ENCODE results near the gene FAM136A. TPM values are rescaled to one million over a fixed set of nuclear protein-coding genes. Genes with fewer than 3 reads are reported as not detected.
"Not testable (repeated sequence)": the region's sequence is repeated elsewhere in the genome, so short reads cannot be mapped to it uniquely, and the experiment has no call there.

FAM136A gene
- total RNA-seq, 1 donor from 2014 or later: 119 TPM

GRCh38 chr2:70303186-70303585, 1.3 kb upstream of the FAM136A start:
- Histone ChIP-seq H3K4me1 (peaks cover 5% of the 10 kb centered on the region), H3K36me3 (no peaks in the 10 kb centered on the region), H3K79me2 (ENCODE audit: low read depth) (peaks cover 22% of the 10 kb centered on the region), H3K4me3 (no peak overlapping the region), H3K27me3 (no peaks in the 10 kb centered on the region), H4K20me1 (ENCODE audit: low read depth) (no peaks in the 10 kb centered on the region), H3F3A (ENCODE audit: low read depth) (peaks cover 20% of the 10 kb centered on the region), H2AFZ (replicated peaks) (no peak overlapping the region), H3K9me3 (ENCODE audit: low read depth) (peaks cover 6% of the 10 kb centered on the region), H3K27ac (no peak overlapping the region), H3K9ac (no peak overlapping the region), H3K4me2 (no peak overlapping the region)
- no peak for DNase-seq (ENCODE audit: low spot score)
- peaks cover 3% of the 10 kb centered on the region for H3K9me3 Mint-ChIP-seq
- no peak overlapping the region for H3K27ac Mint-ChIP-seq
- peaks cover 2% of the 10 kb centered on the region for H3K27me3 Mint-ChIP-seq (ENCODE audit: insufficient read depth, low read depth)
- H3K4me3 Mint-ChIP-seq: no peak overlapping the region
- peaks cover 31% of the 10 kb centered on the region for H3K4me1 Mint-ChIP-seq
- H3K36me3 Mint-ChIP-seq: peaks cover 16% of the 10 kb centered on the region
- TF ChIP-seq EZH2phosphoT487 (IDR thresholded peaks at IDR 0.05): no peak
- TF ChIP-seq EZH2 (IDR thresholded peaks at IDR 0.05): no peak
- no peak for TF ChIP-seq CTCF (IDR thresholded peaks at IDR 0.05)

GRCh38 chr2:70302195-70302546, 304 bp upstream of the FAM136A start:
- peak overlapping the region; percentile 87 for H3K4me3 ChIP-seq
- not testable (repeated sequence) for H3K9me3 Mint-ChIP-seq

GRCh38 chr2:70300771-70301343, 1.0 kb downstream of the FAM136A start:
- H3K27ac Mint-ChIP-seq: peak overlapping the region; percentile 92
- TF ChIP-seq EZH2 (IDR thresholded peaks at IDR 0.05): no peak
- TF ChIP-seq EZH2phosphoT487 (IDR thresholded peaks at IDR 0.05): no peak
- TF ChIP-seq CTCF (IDR thresholded peaks at IDR 0.05): no peak

More at GRCh38 chr2:70302195-70302546, 304 bp upstream of the FAM136A start:
- peaks cover 22% of the 10 kb centered on the region for H3K79me2 ChIP-seq (ENCODE audit: low read depth)
- peaks cover 20% of the 10 kb centered on the region for H3F3A ChIP-seq (ENCODE audit: low read depth)
- not testable (repeated sequence) for H3K27me3 ChIP-seq; H3K9ac ChIP-seq; H3K36me3 ChIP-seq; H3K27ac ChIP-seq; H4K20me1 ChIP-seq (ENCODE audit: low read depth); H2AFZ ChIP-seq (replicated peaks); DNase-seq (ENCODE audit: low spot score); H3K27ac Mint-ChIP-seq; H3K4me1 ChIP-seq; H3K27me3 Mint-ChIP-seq (ENCODE audit: insufficient read depth, low read depth); H3K9me3 ChIP-seq (ENCODE audit: low read depth)
- Mint-ChIP-seq H3K36me3 (peaks cover 19% of the 10 kb centered on the region), H3K4me1 (peaks cover 31% of the 10 kb centered on the region), H3K4me3 (peak overlapping the region; percentile 96)
- peak overlapping the region; percentile 93 for H3K4me2 ChIP-seq

GRCh38 chr2:70297828-70298227, 4.0 kb downstream of the FAM136A start:
- not testable (repeated sequence) for H2AFZ ChIP-seq (replicated peaks); H3K27ac Mint-ChIP-seq; H3K4me3 ChIP-seq; H3K9me3 ChIP-seq (ENCODE audit: low read depth); H3K4me3 Mint-ChIP-seq; H3K9me3 Mint-ChIP-seq; H3K4me1 ChIP-seq; DNase-seq (ENCODE audit: low spot score); H3K9ac ChIP-seq; H3K27me3 Mint-ChIP-seq (ENCODE audit: insufficient read depth, low read depth); H3K36me3 ChIP-seq; H3K4me2 ChIP-seq; H3K27ac ChIP-seq; H3K27me3 ChIP-seq; H4K20me1 ChIP-seq (ENCODE audit: low read depth)
- Mint-ChIP-seq H3K4me1 (peaks cover 14% of the 10 kb centered on the region), H3K36me3 (peaks cover 20% of the 10 kb centered on the region)
- peaks cover 36% of the 10 kb centered on the region for H3K79me2 ChIP-seq (ENCODE audit: low read depth)
- H3F3A ChIP-seq (ENCODE audit: low read depth): peaks cover 50% of the 10 kb centered on the region

More at GRCh38 chr2:70300771-70301343, 1.0 kb downstream of the FAM136A start:
- Histone ChIP-seq H3K4me2 (peak overlapping the region; percentile 93), H3K79me2 (ENCODE audit: low read depth) (peaks cover 22% of the 10 kb centered on the region), H3K27me3 (no peaks in the 10 kb centered on the region), H3K4me1 (peaks cover 5% of the 10 kb centered on the region), H3K4me3 (peak overlapping the region; percentile 87), H3F3A (ENCODE audit: low read depth) (peaks cover 28% of the 10 kb centered on the region), H3K36me3 (no peaks in the 10 kb centered on the region), H3K9ac (no peak overlapping the region), H4K20me1 (ENCODE audit: low read depth) (no peaks in the 10 kb centered on the region), H3K27ac (no peak overlapping the region), H2AFZ (replicated peaks) (peak overlapping the region; percentile 90), H3K9me3 (ENCODE audit: low read depth) (peaks cover 6% of the 10 kb centered on the region)
- DNase-seq (ENCODE audit: low spot score): no peak
- Mint-ChIP-seq H3K9me3 (peaks cover 3% of the 10 kb centered on the region), H3K27me3 (ENCODE audit: insufficient read depth, low read depth) (peaks cover 2% of the 10 kb centered on the region), H3K4me1 (peaks cover 31% of the 10 kb centered on the region), H3K36me3 (peaks cover 20% of the 10 kb centered on the region), H3K4me3 (peak overlapping the region; percentile 96)
